Measurements from ENCODE around the gene GTF3C2.

Gene GTF3C2

DNA sequence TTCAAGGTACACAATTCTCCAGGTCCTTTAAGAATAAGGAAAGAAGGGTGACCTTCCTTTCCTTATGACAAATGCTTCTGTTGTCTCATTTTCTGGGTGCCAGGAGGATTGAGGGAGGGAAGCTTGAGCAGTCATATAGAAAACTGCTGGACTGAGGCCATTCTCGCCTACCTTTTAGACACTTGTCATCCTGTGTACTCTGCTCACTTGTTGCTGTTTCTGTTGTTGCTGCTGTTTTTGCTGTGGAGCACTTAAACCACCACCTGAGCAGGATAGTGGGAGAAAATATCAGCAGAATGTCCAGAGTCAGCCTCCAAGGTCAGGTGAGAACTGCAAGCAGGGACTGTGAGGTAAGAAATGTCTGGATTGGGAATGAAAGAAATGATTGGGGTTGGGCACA, 78.6 kb downstream of the GTF3C2 start:
- H3K27ac Mint-ChIP-seq, result no peak overlapping the region
- no peaks in the 10 kb centered on the region for H3K36me3 Mint-ChIP-seq (ENCODE audit: low read depth)
- H3K27me3 Mint-ChIP-seq, result peaks cover 12% of the 10 kb centered on the region
- H3K4me1 Mint-ChIP-seq (ENCODE audit: low read depth), result no peaks in the 10 kb centered on the region
- no peaks in the 10 kb centered on the region for H3K9me3 Mint-ChIP-seq
- no peak overlapping the region for H3K4me3 Mint-ChIP-seq
